Gastrocnemius medialis (tissue), 4 donors: ENCODE measurements around the gene EVC2. TPM values are rescaled to one million over a fixed set of nuclear protein-coding genes. Genes with fewer than 3 reads are reported as not detected.

Source experiments
- ATAC-seq, 2 donors: fragments of 150-250 bp; one replicate each; pipeline ENCODE4 v1.9.1; 2016
- DNase-seq, 2 donors: peaks; one replicate each; pipeline ENCODE4 v3.0.0-alpha.2; 2019
- H3K27ac ChIP-seq, 4 donors: fragments of 200-600 bp; sonication (generic); 1 replicate in 1 of 4; 2 replicates in 3 of 4; pipeline ENCODE4 v1.5.1; 2016 to 2018; ENCODE audit warnings: mild to moderate bottlenecking in 2 of 4, moderate library complexity in 1 of 4
- H3K27me3 ChIP-seq, 3 donors: fragments of 200-600 bp; sonication (generic) in 2 of 3; 1 replicate in 1 of 3; 2 replicates in 2 of 3; pipeline versions ENCODE4 v1.5.1 to v1.6.0; 2016 to 2019; ENCODE audit warnings: mild to moderate bottlenecking in 1 of 3, moderate library complexity in 1 of 3
- H3K36me3 ChIP-seq, 2 donors: fragments of 200-600 bp; sonication (generic) in 1 of 2; one replicate each; pipeline ENCODE4 v1.5.1; 2017 to 2018
- H3K4me1 ChIP-seq, 2 donors: fragments of 200-600 bp; sonication (generic) in 1 of 2; one replicate each; pipeline ENCODE4 v1.5.1; 2016 to 2017; ENCODE audit warnings: mild to moderate bottlenecking in 2 of 2
- H3K4me3 ChIP-seq, 4 donors: fragments of 200-600 bp; sonication (generic) in 3 of 4; 1 replicate in 1 of 4; 2 replicates in 3 of 4; pipeline ENCODE4 v1.5.1; 2016 to 2019; ENCODE audit warnings: mild to moderate bottlenecking in 2 of 4
- H3K9me3 ChIP-seq, 3 donors: fragments of 200-600 bp; sonication (generic) in 2 of 3; 1 replicate in 1 of 3; 2 replicates in 2 of 3; pipeline ENCODE4 v1.5.1; 2016 to 2019
- CTCF ChIP-seq, 5 experiments: fragments of 450-650 bp in 3 of 5; fragments of 200-600 bp in 2 of 5; sonication (generic) in 2 of 5; IDR thresholded peaks in 4 of 5; conservative IDR thresholded peaks in 1 of 5; 1 replicate in 4 of 5; 2 replicates in 1 of 5; pipeline ENCODE4 v1.5.1; 2016 to 2019; ENCODE audit warnings: antibody characterized with exemption in 5 of 5, mild to moderate bottlenecking in 3 of 5, moderate library complexity in 3 of 5
- POLR2A ChIP-seq, 2 donors: fragments of 450-650 bp; IDR thresholded peaks; one replicate each; pipeline ENCODE4 v1.6.1; 2017; ENCODE audit warnings: antibody characterized with exemption in 2 of 2, mild to moderate bottlenecking in 2 of 2, moderate library complexity in 2 of 2
- in situ Hi-C, 4 donors: fragments of 200-750 bp; cut with MboI; loops; one replicate each; pipeline versions ENCODE4 v1.15.0 to v1.8.0; 2017; ENCODE audit warnings: low sequenced_read_pairs in 4 of 4
- intact Hi-C: fragments of 100-400 bp; cut with DNase I; formaldehyde crosslinking; loops from one replicate; pipeline ENCODE4 v1.15.1; 2023; ENCODE audit warnings: low total_unique reads
- total RNA-seq, 4 donors: library from RNA; depleted of rRNA; stranded (reverse); fragments of >200 nt; gene quantifications; one replicate each; pipeline versions ENCODE4 v1.1.0 to v1.2.3, GENCODE V29; 2016

EVC2 gene
- total RNA-seq, 4 donors from 2014 or later: 0.62 to 1.7 (median 1.5) TPM

- intact Hi-C loops (no loop called here), in situ Hi-C loops (no loop called here)
- Histone ChIP-seq H3K36me3 (no peaks in the 10 kb centered on the region), H3K27me3 (no peaks in the 10 kb centered on the region), H3K4me3 (no peak overlapping the region), H3K9me3 (no peaks in the 10 kb centered on the region), H3K4me1 (no peaks in the 10 kb centered on the region), H3K27ac (no peak overlapping the region)
- no peak for DNase-seq
- TF ChIP-seq CTCF (IDR thresholded peaks at IDR 0.05 in 4 of 5, conservative IDR thresholded peaks at IDR 0.05 in 1 of 5) (no peak), POLR2A (IDR thresholded peaks at IDR 0.05) (no peak)
- ATAC-seq: no peak
Measured at GRCh38 chr4:5635826-5636195, 72.5 kb downstream of the EVC2 start.

GRCh38 chr4:5632571-5632970 lies 75.8 kb downstream of the EVC2 start:
- intact Hi-C loops (no loop called here), in situ Hi-C loops (no loop called here)
- TF ChIP-seq CTCF (IDR thresholded peaks at IDR 0.05 in 4 of 5, conservative IDR thresholded peaks at IDR 0.05 in 1 of 5) (no peak), POLR2A (IDR thresholded peaks at IDR 0.05) (no peak)
- no peaks in the 10 kb centered on the region for H3K36me3 ChIP-seq
- H3K27ac ChIP-seq: no peak overlapping the region
- ATAC-seq (no peak), DNase-seq (no peak)
- H3K27me3 ChIP-seq: no peaks in the 10 kb centered on the region
- H3K4me3 ChIP-seq: no peak overlapping the region
- no peaks in the 10 kb centered on the region for H3K4me1 ChIP-seq
- H3K9me3 ChIP-seq: no peaks in the 10 kb centered on the region

GRCh38 chr4:5632066-5632440 lies 76.3 kb downstream of the EVC2 start:
- no peaks in the 10 kb centered on the region for H3K9me3 ChIP-seq
- TF ChIP-seq POLR2A (IDR thresholded peaks at IDR 0.05): no peak
- TF ChIP-seq CTCF (IDR thresholded peaks at IDR 0.05 in 4 of 5, conservative IDR thresholded peaks at IDR 0.05 in 1 of 5): no peak
- DNase-seq (no peak), ATAC-seq (no peak)
- in situ Hi-C loops: no loop called here
- no peak overlapping the region for H3K4me3 ChIP-seq
- H3K27me3 ChIP-seq: no peaks in the 10 kb centered on the region
- no peaks in the 10 kb centered on the region for H3K4me1 ChIP-seq
- intact Hi-C loops: no loop called here
- H3K36me3 ChIP-seq: no peaks in the 10 kb centered on the region
- H3K27ac ChIP-seq: no peak overlapping the region

GRCh38 chr4:5631352-5632065 lies 76.8 kb downstream of the EVC2 start:
- intact Hi-C loops: no loop called here
- no peaks in the 10 kb centered on the region for H3K36me3 ChIP-seq
- no peak for DNase-seq

More at GRCh38 chr4:5631352-5632065, 76.8 kb downstream of the EVC2 start:
- H3K4me3 ChIP-seq: no peak overlapping the region
- no peak for ATAC-seq
- no peaks in the 10 kb centered on the region for H3K4me1 ChIP-seq
- in situ Hi-C loops: no loop called here
- H3K27me3 ChIP-seq: no peaks in the 10 kb centered on the region
- no peaks in the 10 kb centered on the region for H3K9me3 ChIP-seq
- TF ChIP-seq CTCF (IDR thresholded peaks at IDR 0.05 in 4 of 5, conservative IDR thresholded peaks at IDR 0.05 in 1 of 5) (no peak), POLR2A (IDR thresholded peaks at IDR 0.05) (no peak)
- H3K27ac ChIP-seq: no peak overlapping the region
